ENCODE data around the gene WNT3. TPM values are rescaled to one million over a fixed set of nuclear protein-coding genes. Genes with fewer than 3 reads are reported as not detected.

Gene WNT3
- total RNA-seq, 2 experiments from 2014 or later: not detected

GRCh38 chr17:46815474-46816353 lies 2.8 kb downstream of the WNT3 start:
- DNase-seq (no peak), ATAC-seq (ENCODE audit: low read depth) (no peak)
- Mint-ChIP-seq H3K4me3 (no peak overlapping the region), H3K27ac (no peak overlapping the region), H3K9me3 (no peaks in the 10 kb centered on the region), H3K27me3 (peaks cover 62% of the 10 kb centered on the region), H3K36me3 (no peaks in the 10 kb centered on the region), H3K4me1 (peaks cover 11% of the 10 kb centered on the region)
- POLR2A ChIA-PET: no interaction called here

GRCh38 chr17:46814446-46814845 lies 4.0 kb downstream of the WNT3 start:
- Mint-ChIP-seq H3K27me3 (peaks cover 50% of the 10 kb centered on the region), H3K36me3 (no peaks in the 10 kb centered on the region), H3K9me3 (no peaks in the 10 kb centered on the region), H3K4me3 (no peak overlapping the region), H3K27ac (no peak overlapping the region), H3K4me1 (peaks cover 11% of the 10 kb centered on the region)
- ATAC-seq (ENCODE audit: low read depth) (no peak), DNase-seq (no peak)
- POLR2A ChIA-PET: no interaction called here

DNA sequence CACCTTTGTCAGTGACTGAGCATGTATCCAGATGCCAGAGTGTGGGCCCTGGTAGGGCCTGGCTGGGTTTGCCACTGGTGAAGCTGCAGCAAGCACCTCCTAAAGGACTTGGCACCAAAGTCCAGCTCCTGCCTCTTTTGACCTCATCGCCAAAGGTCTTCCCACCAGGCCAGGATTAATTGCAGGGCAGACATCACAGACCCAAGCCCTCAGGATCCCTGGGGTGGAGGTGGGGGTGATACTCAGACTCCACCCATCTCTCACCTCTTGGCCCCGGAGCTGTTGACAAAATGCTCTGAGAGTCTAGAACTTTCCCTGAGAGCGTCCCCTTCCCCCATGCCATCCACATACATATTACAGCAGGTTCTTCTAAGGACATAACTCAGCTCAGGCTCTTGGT lies 4.6 kb downstream of the WNT3 start:
- Mint-ChIP-seq H3K4me1 (peaks cover 9% of the 10 kb centered on the region), H3K9me3 (no peaks in the 10 kb centered on the region), H3K27me3 (peaks cover 46% of the 10 kb centered on the region), H3K27ac (no peak overlapping the region), H3K4me3 (no peak overlapping the region), H3K36me3 (no peaks in the 10 kb centered on the region)
- ATAC-seq (ENCODE audit: low read depth) (no peak), DNase-seq (no peak)
- POLR2A ChIA-PET: no interaction called here

GRCh38 chr17:46812624-46813318 lies 5.7 kb downstream of the WNT3 start:
- H3K27me3 Mint-ChIP-seq: peaks cover 38% of the 10 kb centered on the region
- no peak overlapping the region for H3K27ac Mint-ChIP-seq

GRCh38 chr17:46811978-46812583 lies 6.4 kb downstream of the WNT3 start:
- Mint-ChIP-seq H3K9me3 (no peaks in the 10 kb centered on the region), H3K4me3 (no peak overlapping the region), H3K27me3 (peaks cover 34% of the 10 kb centered on the region), H3K4me1 (peaks cover 2% of the 10 kb centered on the region), H3K36me3 (no peaks in the 10 kb centered on the region), H3K27ac (no peak overlapping the region)
- no peak for DNase-seq
- POLR2A ChIA-PET: no interaction called here
- ATAC-seq (ENCODE audit: low read depth): no peak

More at GRCh38 chr17:46812624-46813318, 5.7 kb downstream of the WNT3 start:
- no peaks in the 10 kb centered on the region for H3K36me3 Mint-ChIP-seq
- H3K4me3 Mint-ChIP-seq: no peak overlapping the region
- POLR2A ChIA-PET: no interaction called here
- no peak for ATAC-seq (ENCODE audit: low read depth)
- no peaks in the 10 kb centered on the region for H3K9me3 Mint-ChIP-seq
- H3K4me1 Mint-ChIP-seq: peaks cover 6% of the 10 kb centered on the region
- DNase-seq: no peak

DNA sequence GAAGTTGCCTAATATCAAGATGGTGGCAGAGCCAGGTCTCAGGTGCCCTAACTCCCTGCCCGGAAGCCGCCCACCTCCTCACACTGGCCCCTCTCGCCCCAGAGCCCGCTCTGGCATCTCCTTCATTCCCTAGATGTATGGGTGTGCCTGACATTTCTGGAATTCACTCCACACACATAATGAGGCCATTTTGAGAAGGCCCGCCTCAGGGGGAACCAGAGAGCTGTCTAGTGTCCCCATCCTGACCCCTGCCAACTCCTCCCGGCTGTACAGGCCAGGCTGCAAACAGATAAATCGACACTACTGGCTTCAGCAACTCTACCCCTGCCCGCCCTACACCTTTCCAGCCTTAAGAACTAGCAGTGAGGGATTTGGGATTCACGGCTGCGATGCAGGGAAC lies 7.7 kb downstream of the WNT3 start:
- H3K4me1 Mint-ChIP-seq: no peaks in the 10 kb centered on the region
- no peak overlapping the region for H3K27ac Mint-ChIP-seq
- H3K36me3 Mint-ChIP-seq: no peaks in the 10 kb centered on the region
- DNase-seq (no peak), ATAC-seq (ENCODE audit: low read depth) (no peak)
- no peak overlapping the region for H3K4me3 Mint-ChIP-seq
- peaks cover 23% of the 10 kb centered on the region for H3K27me3 Mint-ChIP-seq
- POLR2A ChIA-PET: no interaction called here
- H3K9me3 Mint-ChIP-seq: no peaks in the 10 kb centered on the region

DNA sequence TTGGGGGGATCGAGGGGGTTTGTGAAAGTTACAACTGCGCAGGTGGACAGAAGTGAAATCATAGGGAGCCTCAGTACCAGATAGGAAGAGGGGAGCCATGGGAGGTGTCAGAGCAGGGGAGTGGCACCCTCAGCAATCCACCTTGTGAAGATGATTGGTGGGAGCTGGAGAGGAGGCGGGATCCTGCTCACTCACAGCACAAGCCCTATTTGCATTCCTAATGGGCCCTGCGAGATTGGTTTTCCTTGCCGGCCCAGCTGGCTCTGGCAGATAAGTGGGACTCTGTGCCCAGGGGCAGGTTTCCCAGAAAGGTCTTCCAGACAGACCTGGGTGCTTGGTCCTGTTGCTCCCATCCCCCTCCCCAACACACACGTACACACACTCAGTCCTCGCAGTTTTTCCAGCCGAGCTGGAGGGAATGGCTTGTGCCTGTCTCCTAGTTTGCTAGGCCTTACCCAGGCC lies 9.4 kb downstream of the WNT3 start:
- H3K27me3 Mint-ChIP-seq: peaks cover 20% of the 10 kb centered on the region
- ATAC-seq (ENCODE audit: low read depth): no peak
- H3K36me3 Mint-ChIP-seq: no peaks in the 10 kb centered on the region
- no peak overlapping the region for H3K27ac Mint-ChIP-seq
- no peaks in the 10 kb centered on the region for H3K4me1 Mint-ChIP-seq
- no peak for DNase-seq
- POLR2A ChIA-PET: no interaction called here
- no peak overlapping the region for H3K4me3 Mint-ChIP-seq
- no peaks in the 10 kb centered on the region for H3K9me3 Mint-ChIP-seq

- Mint-ChIP-seq H3K9me3 (no peaks in the 10 kb centered on the region), H3K27me3 (peaks cover 6% of the 10 kb centered on the region), H3K27ac (no peak overlapping the region), H3K36me3 (no peaks in the 10 kb centered on the region), H3K4me3 (no peak overlapping the region), H3K4me1 (no peaks in the 10 kb centered on the region)
- no peak for DNase-seq
- POLR2A ChIA-PET: no interaction called here
- ATAC-seq (ENCODE audit: low read depth): no peak
Observed at GRCh38 chr17:46805771-46806170, 12.7 kb downstream of the WNT3 start.

DNA sequence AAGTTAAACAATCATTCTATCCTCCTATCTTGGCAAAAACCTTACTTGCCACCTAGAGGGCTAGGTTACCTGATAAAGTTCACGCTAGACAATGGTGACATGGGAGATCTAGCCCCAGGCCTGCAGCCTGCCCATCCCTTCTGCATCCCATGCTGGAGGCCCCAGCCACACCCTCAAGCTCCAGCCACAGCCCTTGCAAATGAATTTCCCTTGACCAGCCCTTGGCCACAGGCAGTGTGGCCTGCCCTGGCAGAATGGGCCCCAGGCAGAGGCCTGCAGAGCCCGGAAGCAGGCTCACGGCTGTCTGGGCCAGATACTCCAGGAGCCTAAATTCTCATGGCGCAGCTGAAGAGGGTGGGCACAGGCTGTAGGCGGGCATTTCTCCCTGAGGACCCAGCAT lies 14.9 kb downstream of the WNT3 start:
- Mint-ChIP-seq H3K27ac (no peak overlapping the region), H3K27me3 (peaks cover 11% of the 10 kb centered on the region), H3K4me3 (no peak overlapping the region), H3K9me3 (no peaks in the 10 kb centered on the region), H3K4me1 (no peaks in the 10 kb centered on the region), H3K36me3 (no peaks in the 10 kb centered on the region)
- DNase-seq (no peak), ATAC-seq (ENCODE audit: low read depth) (no peak)
- POLR2A ChIA-PET: no interaction called here

GRCh38 chr17:46802800-46803199 lies 15.7 kb downstream of the WNT3 start:
- Mint-ChIP-seq H3K9me3 (no peaks in the 10 kb centered on the region), H3K27ac (no peak overlapping the region), H3K36me3 (no peaks in the 10 kb centered on the region), H3K4me1 (no peaks in the 10 kb centered on the region), H3K4me3 (no peak overlapping the region), H3K27me3 (peaks cover 11% of the 10 kb centered on the region)
- POLR2A ChIA-PET: no interaction called here
- no peak for ATAC-seq (ENCODE audit: low read depth)
- no peak for DNase-seq

- no peak overlapping the region for H3K4me3 Mint-ChIP-seq
- H3K9me3 Mint-ChIP-seq: no peaks in the 10 kb centered on the region
- H3K27ac Mint-ChIP-seq: no peak overlapping the region
- DNase-seq: no peak
- H3K36me3 Mint-ChIP-seq: no peaks in the 10 kb centered on the region
- peaks cover 10% of the 10 kb centered on the region for H3K27me3 Mint-ChIP-seq
- H3K4me1 Mint-ChIP-seq: peaks cover 1% of the 10 kb centered on the region
- no peak for ATAC-seq (ENCODE audit: low read depth)
- POLR2A ChIA-PET: no interaction called here
Observed at GRCh38 chr17:46800573-46800972, 17.9 kb downstream of the WNT3 start.

GRCh38 chr17:46796956-46797530 lies 21.4 kb downstream of the WNT3 start:
- DNase-seq (no peak), ATAC-seq (ENCODE audit: low read depth) (no peak)
- Mint-ChIP-seq H3K27me3 (peaks cover 19% of the 10 kb centered on the region), H3K4me3 (no peak overlapping the region), H3K9me3 (no peaks in the 10 kb centered on the region), H3K36me3 (no peaks in the 10 kb centered on the region), H3K4me1 (peaks cover 1% of the 10 kb centered on the region), H3K27ac (no peak overlapping the region)
- POLR2A ChIA-PET: no interaction called here

- no peaks in the 10 kb centered on the region for H3K36me3 Mint-ChIP-seq
- no peak for ATAC-seq (ENCODE audit: low read depth)
- peaks cover 19% of the 10 kb centered on the region for H3K27me3 Mint-ChIP-seq
- H3K4me3 Mint-ChIP-seq: no peak overlapping the region
- no peak overlapping the region for H3K27ac Mint-ChIP-seq
- no peaks in the 10 kb centered on the region for H3K9me3 Mint-ChIP-seq
- H3K4me1 Mint-ChIP-seq: peaks cover 1% of the 10 kb centered on the region
- DNase-seq: no peak
- POLR2A ChIA-PET: no interaction called here
Observed at GRCh38 chr17:46796524-46796923, 22.0 kb downstream of the WNT3 start.

Measured in activated naive CD8-positive, alpha-beta T cell treated with anti-CD3 and anti-CD28 coated beads, Interleukin-2, amount 10 ng/mL, durations not matched to agents 7 days and 5 days (primary cell).